Transverse colon (tissue), 4 donors: ENCODE measurements around the gene SLC39A12. TPM values are rescaled to one million over a fixed set of nuclear protein-coding genes. Genes with fewer than 3 reads are reported as not detected.

Experiments used
- DNase-seq: peaks from one replicate; pipeline ENCODE4 v3.0.0-alpha.2; 2019
- H3K27ac ChIP-seq, 4 donors: fragments of 200-600 bp; sonication (generic); 2 replicates each; pipeline ENCODE4 v1.5.1; 2016 to 2018; ENCODE audit warnings: inconsistent platforms in 4 of 4
- H3K27me3 ChIP-seq: fragments of 200-600 bp; sonication (generic); 2 replicates; pipeline ENCODE4 v1.5.1; 2017; ENCODE audit warnings: inconsistent platforms
- H3K36me3 ChIP-seq, 4 donors: fragments of 200-600 bp; sonication (generic); 2 replicates each; pipeline ENCODE4 v1.5.1; 2017 to 2019; ENCODE audit warnings: inconsistent platforms in 4 of 4
- H3K4me1 ChIP-seq, 4 donors: fragments of 200-600 bp; sonication (generic); 2 replicates each; pipeline ENCODE4 v1.5.1; 2017 to 2020; ENCODE audit warnings: inconsistent platforms in 4 of 4
- H3K4me3 ChIP-seq, 4 donors: fragments of 200-600 bp; sonication (generic); 1 replicate in 1 of 4; 2 replicates in 3 of 4; pipeline versions ENCODE4 v1.5.1 to v1.6.1; 2017 to 2019; ENCODE audit warnings: inconsistent platforms in 4 of 4
- H3K9me3 ChIP-seq, 2 donors: fragments of 200-600 bp; sonication (generic); 2 replicates each; pipeline ENCODE4 v1.5.1; 2017 to 2019; ENCODE audit warnings: inconsistent platforms in 2 of 2
- CTCF ChIP-seq, 5 experiments: fragments of 200-600 bp in 3 of 5; fragments of 450-650 bp in 2 of 5; sonication (generic) in 3 of 5; IDR thresholded peaks; 1 replicate in 2 of 5; 2 replicates in 3 of 5; pipeline ENCODE4 v1.5.1; 2016 to 2017; ENCODE audit warnings: antibody characterized with exemption in 5 of 5, inconsistent platforms in 3 of 5, mild to moderate bottlenecking in 2 of 5, moderate library complexity in 1 of 5
- EP300 ChIP-seq: sonication (generic); formaldehyde crosslinking; IDR thresholded peaks from one replicate; pipeline ENCODE4 v1.6.1; 2017; ENCODE audit warnings: antibody characterized with exemption, low read depth
- POLR2A ChIP-seq: fragments of 450-650 bp; IDR thresholded peaks from one replicate; pipeline ENCODE4 v1.6.1; 2016; ENCODE audit warnings: antibody characterized with exemption, mild to moderate bottlenecking, moderate library complexity
- POLR2AphosphoS5 ChIP-seq, 3 donors: sonication (generic); formaldehyde crosslinking; IDR thresholded peaks; one replicate each; pipeline ENCODE4 v1.6.1; 2016; ENCODE audit warnings: antibody characterized with exemption in 3 of 3
- WGBS, 2 donors: methylation state at CpG; one replicate each; pipeline ENCODE4 v1.1.5; 2018; ENCODE audit warnings: low coverage in 1 of 2; 5-methylcytosine and 5-hydroxymethylcytosine counted together
- in situ Hi-C, 4 donors: fragments of 200-750 bp; cut with MboI; loops; one replicate each; pipeline versions ENCODE4 v1.15.0 to v1.15.1; 2017; ENCODE audit warnings: low sequenced_read_pairs in 3 of 4, low pct_ligation_motif_present in 1 of 4, low pct_unique_long_range_greater_than_20kb in 1 of 4
- intact Hi-C: fragments of 100-400 bp; cut with DNase I; formaldehyde crosslinking; loops from one replicate; pipeline ENCODE4 v1.15.1; 2023; ENCODE audit warnings: low total_unique reads
- total RNA-seq, 4 donors: library from RNA; depleted of rRNA; stranded (reverse); fragments of >200 nt; gene quantifications; one replicate each; pipeline ENCODE4 v1.1.0, GENCODE V29; 2016

Gene SLC39A12
- total RNA-seq, 4 donors from 2014 or later: 0.14 TPM; not detected in 3

DNA sequence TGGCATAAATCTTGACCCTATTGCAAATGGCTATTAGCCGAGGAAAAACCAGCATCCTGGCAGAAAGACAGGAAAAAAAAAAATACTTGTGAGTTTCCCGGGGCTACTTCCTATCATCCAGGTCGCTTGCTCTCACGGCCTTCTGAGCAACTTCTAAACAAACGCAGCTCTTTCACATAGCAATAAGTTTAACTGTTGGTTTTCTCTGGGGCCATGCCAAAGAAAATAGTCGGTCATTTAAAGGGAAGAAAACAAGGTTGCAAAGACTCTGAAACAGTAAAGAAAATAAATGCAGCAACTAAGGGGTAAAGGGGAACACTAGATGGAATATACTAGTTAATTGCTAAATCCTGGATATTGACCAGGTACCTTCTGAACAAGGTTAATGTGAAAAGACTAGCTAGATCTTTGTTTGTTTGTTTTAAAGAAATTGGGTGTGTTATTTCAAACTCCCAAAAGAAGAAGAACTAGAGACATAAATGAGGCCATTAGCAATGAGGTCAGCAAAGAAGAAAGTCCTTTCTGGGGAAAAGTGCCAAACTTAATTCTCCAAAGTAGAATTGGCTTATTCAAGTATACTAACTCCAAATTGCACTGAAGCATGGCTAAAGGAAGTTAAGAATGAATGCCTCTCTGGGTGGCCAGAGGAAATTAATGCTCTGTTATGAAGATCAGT is 54.2 kb downstream of the SLC39A12 start:
- no peak overlapping the region for H3K4me3 ChIP-seq
- no peak for DNase-seq

DNA sequence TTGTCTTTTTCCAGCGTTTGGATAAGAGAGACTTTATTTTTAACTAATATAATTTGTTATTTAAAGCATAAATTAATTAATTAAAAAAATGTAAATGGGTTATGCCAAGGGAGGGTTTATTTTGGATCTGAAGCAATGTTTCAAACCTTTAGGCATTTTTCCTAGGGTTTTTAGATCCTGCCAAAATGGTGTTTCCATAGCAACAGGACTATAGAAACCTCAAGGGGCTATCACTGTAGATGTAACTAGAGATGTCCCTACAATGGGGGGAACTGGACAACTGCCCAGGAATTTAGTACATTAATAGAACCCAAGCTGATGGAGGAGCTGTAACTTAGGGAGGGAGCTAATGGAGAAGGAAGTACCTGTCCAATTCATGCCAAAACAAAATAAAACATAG is 57.3 kb downstream of the SLC39A12 start:
- DNase-seq: no peak
- no peak overlapping the region for H3K4me3 ChIP-seq
- no peak for TF ChIP-seq POLR2AphosphoS5 (IDR thresholded peaks at IDR 0.05)
- no peak for TF ChIP-seq POLR2A
- no peak for TF ChIP-seq EP300
- no peak for TF ChIP-seq CTCF (IDR thresholded peaks at IDR 0.05)
- H3K4me1 ChIP-seq: peaks cover 0 to 13% (median 0%) of the 10 kb centered on the region in 4 donors
- H3K9me3 ChIP-seq: no peaks in the 10 kb centered on the region
- H3K36me3 ChIP-seq: no peaks in the 10 kb centered on the region
- in situ Hi-C loops: no loop called here
- intact Hi-C loops: no loop called here
- H3K27me3 ChIP-seq: no peaks in the 10 kb centered on the region
- no peak overlapping the region for H3K27ac ChIP-seq
- 62 to 94% methylated on average over 1 of the region's 1 CpG for WGBS, 2 donors

More for the DNA sequence above, 54.2 kb downstream of the SLC39A12 start:
- Histone ChIP-seq H3K27me3 (no peaks in the 10 kb centered on the region), H3K4me1 (peaks cover 0 to 13% (median 0%) of the 10 kb centered on the region in 4 donors), H3K36me3 (no peaks in the 10 kb centered on the region), H3K27ac (no peak overlapping the region), H3K9me3 (no peaks in the 10 kb centered on the region)
- WGBS, 2 donors: 28 to 30% methylated on average over 3 to 6 of the region's 6 CpGs
- in situ Hi-C loops: no loop called here
- intact Hi-C loops: no loop called here
- TF ChIP-seq EP300: no peak
- TF ChIP-seq CTCF (IDR thresholded peaks at IDR 0.05): no peak
- TF ChIP-seq POLR2AphosphoS5 (IDR thresholded peaks at IDR 0.05): no peak
- no peak for TF ChIP-seq POLR2A

- no peak overlapping the region for H3K27ac ChIP-seq
- intact Hi-C loops: no loop called here
- in situ Hi-C loops: no loop called here
- no peaks in the 10 kb centered on the region for H3K9me3 ChIP-seq
- TF ChIP-seq POLR2A (no peak), POLR2AphosphoS5 (IDR thresholded peaks at IDR 0.05) (no peak), EP300 (no peak), CTCF (IDR thresholded peaks at IDR 0.05) (no peak)
- WGBS, 2 donors: 53 to 57% methylated on average over 2 of the region's 2 CpGs
- peaks cover 0 to 13% (median 0%) of the 10 kb centered on the region in 4 donors for H3K4me1 ChIP-seq
- no peaks in the 10 kb centered on the region for H3K27me3 ChIP-seq
- DNase-seq: no peak
- H3K4me3 ChIP-seq: no peak overlapping the region
- no peaks in the 10 kb centered on the region for H3K36me3 ChIP-seq
Measured at GRCh38 chr10:18010050-18010449, 58.3 kb downstream of the SLC39A12 start.

GRCh38 chr10:18020523-18020922 is 68.8 kb downstream of the SLC39A12 start:
- 67 to 76% methylated on average over 1 of the region's 1 CpG for WGBS, 2 donors
- in situ Hi-C loops: no loop called here
- H3K9me3 ChIP-seq: peaks cover 0 to 5% of the 10 kb centered on the region in 2 donors

More at GRCh38 chr10:18020523-18020922, 68.8 kb downstream of the SLC39A12 start:
- intact Hi-C loops: no loop called here
- Histone ChIP-seq H3K4me1 (no peaks in the 10 kb centered on the region), H3K4me3 (no peak overlapping the region), H3K27ac (no peak overlapping the region), H3K36me3 (no peaks in the 10 kb centered on the region), H3K27me3 (no peaks in the 10 kb centered on the region)
- no peak for TF ChIP-seq EP300
- TF ChIP-seq POLR2AphosphoS5 (IDR thresholded peaks at IDR 0.05): no peak
- DNase-seq: no peak
